ENCODE results near the gene CNTNAP2. TPM values are rescaled to one million over a fixed set of nuclear protein-coding genes. Genes with fewer than 3 reads are reported as not detected.
A peak's percentile ranks its signal among the peaks of the same experiment; 100 is the strongest.

The CNTNAP2 gene
- total and polyA plus RNA-seq, 2 of the 8 experiments (the other 6 are each of a cell fraction or from before 2014, with no cell fraction given): 27.9 to 71.0 TPM

DNA sequence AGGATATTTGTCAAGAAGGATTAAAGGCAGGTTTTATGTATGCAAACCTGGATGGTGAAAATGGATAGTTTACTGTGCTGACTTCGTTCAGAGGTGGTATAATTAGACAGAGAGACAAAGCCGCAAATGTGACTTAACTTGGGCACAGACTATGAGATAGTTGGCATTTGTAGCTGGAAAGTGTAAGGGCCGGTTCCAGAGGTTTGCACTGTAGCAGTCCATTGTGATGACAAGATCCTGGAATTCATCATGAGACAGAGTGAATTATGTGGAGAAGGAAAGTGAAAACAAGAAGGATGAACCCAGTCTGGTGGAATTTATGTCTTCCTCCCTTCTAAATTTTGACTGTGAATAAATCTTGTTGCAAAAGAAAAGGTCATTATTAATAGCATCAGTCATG lies 139.0 kb downstream of the CNTNAP2 start:
- Histone ChIP-seq H3K23me2 (ENCODE audit: low read depth, low read length) (no peaks in the 10 kb centered on the region; the same call in 1 of the 2 replicates), H3K18ac (ENCODE audit: extremely low read depth, low read length) (no peak overlapping the region), H3K9me3 (ENCODE audit: insufficient read depth in 2 of 2, low read depth in 1 of 2, low read length in 1 of 2) (peaks cover 0 to 5% of the 10 kb centered on the region in 2 experiments; a peak in 1 of 4 replicates), H3K56ac (replicated peaks; ENCODE audit: insufficient read length, low read depth, low read length) (no peak overlapping the region), H4K5ac (ENCODE audit: insufficient read length, low read depth, low read length) (no peak overlapping the region), H3K14ac (ENCODE audit: insufficient read length) (no peak overlapping the region), H2AK5ac (ENCODE audit: low read depth, low read length) (no peak overlapping the region), H2BK20ac (ENCODE audit: low read length) (no peak overlapping the region), H2AFZ (ENCODE audit: low read length) (no peak overlapping the region), H3K79me1 (ENCODE audit: low read depth, low read length) (no peaks in the 10 kb centered on the region), H2BK15ac (ENCODE audit: low read length) (no peak overlapping the region), H4K91ac (replicated peaks; ENCODE audit: insufficient read length, low read length) (no peak overlapping the region), H3K27ac (ENCODE audit: low read depth, low read length) (no peak overlapping the region), H3K79me2 (ENCODE audit: control insufficient read depth in 1 of 2, insufficient read depth in 2 of 2, low read length in 2 of 2) (peaks cover 0 to 4% of the 10 kb centered on the region in 2 experiments; a peak in 2 of 4 replicates), H3K9ac (replicated peaks in 1 of 4; ENCODE audit: extremely low read depth in 1 of 4, low read depth in 3 of 4, low read length in 3 of 4) (no peak overlapping the region), H4K8ac (ENCODE audit: extremely low read depth, insufficient read depth, low read length) (no peak overlapping the region), H3K4me1 (replicated peaks in 1 of 4; ENCODE audit: control insufficient read depth in 3 of 4, insufficient read depth in 4 of 4, low read length in 3 of 4) (peaks cover 0 to 6% (median 3%) of the 10 kb centered on the region in 4 experiments; a peak in 4 of 7 replicates), H2BK120ac (replicated peaks; ENCODE audit: low read depth, low read length) (no peak overlapping the region), H3K4me3 (ENCODE audit: extremely low read depth in 1 of 4, insufficient read depth in 2 of 4, low read depth in 3 of 4, low read length in 4 of 4) (no peak overlapping the region), H3K4ac (replicated peaks; ENCODE audit: insufficient read length, low read depth, low read length) (no peak overlapping the region), H2BK12ac (ENCODE audit: low read depth, low read length) (0 out of 2 replicates have a peak overlapping the region, but pooled peaks have one; percentile 18), H4K20me1 (replicated peaks in 1 of 2; ENCODE audit: control insufficient read depth in 1 of 2, insufficient read depth in 2 of 2, low read length in 2 of 2) (no peaks in the 10 kb centered on the region), H3K4me2 (ENCODE audit: insufficient read depth in 1 of 2, low read depth in 2 of 2, low read length in 2 of 2) (no peak overlapping the region), H3K23ac (ENCODE audit: insufficient read length) (no peak overlapping the region), H3K27me3 (replicated peaks in 1 of 4; ENCODE audit: control insufficient read depth in 3 of 4, extremely low read depth in 1 of 4, insufficient read depth in 3 of 4, low read length in 3 of 4) (no peaks in the 10 kb centered on the region), H2BK5ac (ENCODE audit: low read depth, low read length) (no peak overlapping the region), H3K36me3 (ENCODE audit: control insufficient read depth in 2 of 4, insufficient read depth in 4 of 4, low read length in 3 of 4) (no peaks in the 10 kb centered on the region)
- FAIRE-seq (no peak), DNase-seq (ENCODE audit: low read depth in 1 of 2, low spot score in 2 of 2) (no peak)
- POLR2A ChIA-PET (ENCODE audit: partially characterized antibody): no interaction called here
- CTCF ChIA-PET (ENCODE audit: partially characterized antibody): interaction anchor here (1.4 kb wide), 1 partner anchor 25 kb away, joined by 5 read pairs; no protein-coding TSS in a partner anchor
- WGBS, 2 experiments (ENCODE audit: extremely low coverage in 1 of 2, insufficient coverage in 1 of 2, insufficient read length in 1 of 2, insufficient replicate concordance in 2 of 2, low coverage in 1 of 2, low lambda C conversion rate in 2 of 2, missing lambda C conversion rate in 1 of 2): 90% methylated on average over 3 of the region's 3 CpGs; no CpG with 5 or more reads in 1 of the 2 experiments
- no peak for TF ChIP-seq HDAC2 (IDR thresholded peaks at IDR 0.05; ENCODE audit: borderline replicate concordance in 1 of 2, low read depth in 2 of 2, low read length in 2 of 2)
- TF ChIP-seq TCF12 (IDR thresholded peaks at IDR 0.05; ENCODE audit: low read depth, low read length): no peak
- TF ChIP-seq RBBP5 (IDR thresholded peaks at IDR 0.05; ENCODE audit: borderline replicate concordance, low read depth, low read length): no peak
